Endothelial cell of umbilical vein (primary cell): ENCODE data around the gene AATF. TPM values are rescaled to one million over a fixed set of nuclear protein-coding genes. Genes with fewer than 3 reads are reported as not detected.

Source experiments
- BruUV-seq: library from RNA; stranded (reverse); fragments of 400-500 nt; replicated peaks from 2 replicates; lab custom pipeline; 2021; lab: Mats Ljungman, UMichigan
- CTCF ChIA-PET: fragments of 300-600, 350-600 bp; sonication (Branson Sonifier 250); formaldehyde crosslinking; loops from one replicate; lab custom pipeline; 2021; ENCODE audit warnings: antibody characterized with exemption, inconsistent platforms; lab: Charles Lee
- POLR2A ChIA-PET: fragments of 300-600, 350-600 bp; sonication (Branson Sonifier 250); formaldehyde crosslinking; loops from one replicate; lab custom pipeline; 2021; ENCODE audit warnings: antibody characterized with exemption, inconsistent platforms; lab: Charles Lee
- DNase-seq: peaks from one replicate; pipeline ENCODE4 v3.0.0-alpha.2; 2011; ENCODE audit warnings: low read depth, low spot score
- FAIRE-seq: peaks from 2 replicates; lab custom pipeline; 2011; peaks lifted over from hg19 to GRCh38; lab: Jason Lieb, UNC
- H2AFZ ChIP-seq: 2 replicates; pipeline ENCODE4 v1.6.0; 2012; ENCODE audit warnings: low read depth, low read length, control low read depth, inconsistent platforms
- H3K27ac ChIP-seq: 2 replicates; pipeline ENCODE4 v1.5.1; 2011; ENCODE audit warnings: low read depth, mild to moderate bottlenecking, control low read depth, low read length, moderate library complexity; ENCODE audit not compliant: insufficient read depth
- H3K27me3 ChIP-seq, 2 experiments: 2 replicates each; pipeline versions ENCODE4 v1.6.0 to v1.6.1; 2011; ENCODE audit warnings: low read length in 2 of 2, mixed read lengths in 1 of 2; ENCODE audit not compliant: control insufficient read depth in 2 of 2, insufficient read depth in 2 of 2
- H3K36me3 ChIP-seq, 2 experiments: 2 replicates in 1 of 2; 3 replicates in 1 of 2; pipeline ENCODE4 v1.5.1; 2011; ENCODE audit warnings: low read length in 2 of 2, mild to moderate bottlenecking in 1 of 2, moderate library complexity in 1 of 2; ENCODE audit not compliant: control insufficient read depth in 2 of 2, insufficient read depth in 2 of 2; ENCODE audit errors: extremely low read depth in 1 of 2
- H3K4me1 ChIP-seq: 3 replicates; pipeline ENCODE4 v1.5.1; 2011; ENCODE audit warnings: mild to moderate bottlenecking, low read length; ENCODE audit not compliant: control insufficient read depth, insufficient read depth; ENCODE audit errors: extremely low read depth
- H3K4me2 ChIP-seq: 2 replicates; pipeline ENCODE4 v1.6.1; 2011; ENCODE audit warnings: low read length, control low read depth, mixed read lengths; ENCODE audit not compliant: insufficient read depth
- H3K4me3 ChIP-seq, 3 experiments: fragments of 200-600 bp in 1 of 3; sonication (generic), shearing (Covaris generic) in 1 of 3; replicated peaks in 1 of 3; 2 replicates each; pipeline ENCODE4 v1.5.1; 2011 to 2016; ENCODE audit warnings: control low read depth in 3 of 3, low read length in 3 of 3, mild to moderate bottlenecking in 2 of 3, inconsistent platforms in 1 of 3, low read depth in 1 of 3, moderate library complexity in 1 of 3; ENCODE audit not compliant: insufficient read depth in 1 of 3
- H3K79me2 ChIP-seq: 2 replicates; pipeline ENCODE4 v1.6.0; 2012; ENCODE audit warnings: low read length, inconsistent platforms; ENCODE audit not compliant: control insufficient read depth, insufficient read depth
- H3K9ac ChIP-seq: replicated peaks from 2 replicates; pipeline ENCODE3; 2011; ENCODE audit warnings: low read length, control low read depth; ENCODE audit not compliant: insufficient read depth; ENCODE audit errors: extremely low read depth
- H3K9me1 ChIP-seq: replicated peaks from 3 replicates; pipeline ENCODE4 v1.6.0; 2011; ENCODE audit warnings: mild to moderate bottlenecking, low read length; ENCODE audit not compliant: control insufficient read depth, insufficient read depth; ENCODE audit errors: extremely low read depth
- H3K9me3 ChIP-seq: replicated peaks from 2 replicates; pipeline ENCODE4 v1.5.1; 2012; ENCODE audit warnings: low read length, inconsistent platforms; ENCODE audit not compliant: control insufficient read depth, insufficient read depth
- H4K20me1 ChIP-seq: replicated peaks from 2 replicates; pipeline ENCODE3; 2011; ENCODE audit warnings: mild to moderate bottlenecking, low read length; ENCODE audit not compliant: control insufficient read depth, insufficient read depth; ENCODE audit errors: extremely low read depth
- EZH2 ChIP-seq: IDR thresholded peaks from 2 replicates; pipeline ENCODE4 v1.6.1; 2012; ENCODE audit warnings: borderline replicate concordance, low read depth, mild to moderate bottlenecking, moderate library complexity, low read length, inconsistent platforms; ENCODE audit not compliant: severe bottlenecking
- FOS ChIP-seq: IDR thresholded peaks from 2 replicates; pipeline ENCODE4 v1.6.1; 2011; ENCODE audit warnings: mild to moderate bottlenecking, low read length, moderate library complexity, borderline replicate concordance; ENCODE audit not compliant: insufficient read depth
- GATA2 ChIP-seq: IDR thresholded peaks from 2 replicates; pipeline ENCODE4 v1.7.0; 2011; ENCODE audit warnings: low read depth, mild to moderate bottlenecking, moderate library complexity, mixed read lengths, low read length; ENCODE audit not compliant: insufficient read length, insufficient read depth
- JUN ChIP-seq: IDR thresholded peaks from 2 replicates; pipeline ENCODE4 v1.6.1; 2011; ENCODE audit warnings: borderline replicate concordance, low read depth; ENCODE audit not compliant: insufficient read length, insufficient read depth
- MYC ChIP-seq: IDR thresholded peaks from one replicate; pipeline ENCODE4 v1.6.1; 2011; ENCODE audit warnings: mild to moderate bottlenecking, low read depth, low read length
- POLR2A ChIP-seq: IDR thresholded peaks from 2 replicates; pipeline ENCODE4 v1.6.1; 2012; ENCODE audit warnings: low read depth, mild to moderate bottlenecking, control low read depth, low read length
- POLR2AphosphoS5 ChIP-seq: IDR thresholded peaks from 2 replicates; pipeline ENCODE4 v1.6.1; 2012; ENCODE audit warnings: low read depth, mild to moderate bottlenecking, control low read depth, low read length, moderate library complexity; ENCODE audit not compliant: insufficient read depth
- dilution Hi-C: fragments of 300-500 bp; cut with MboI; formaldehyde crosslinking; loops from one replicate; pipeline ENCODE4 v1.15.0; 2019; ENCODE audit warnings: low sequenced_read_pairs; ENCODE audit not compliant: extremely low pct_ligation_motif_present
- intact Hi-C: fragments of 100-400 bp; cut with micrococcal nuclease; formaldehyde crosslinking; loops from one replicate; pipeline ENCODE4 v1.10.0; 2022
- polyA plus RNA-seq, 4 experiments: library from polyadenylated mRNA; depleted of rRNA in 3 of 4; stranded (reverse) in 3 of 4; unstranded in 1 of 4; fragments of >200 nt; gene quantifications; 2 replicates each; pipeline versions ENCODE4 v1.2.1 to v1.2.3, GENCODE V29; 2011 to 2012; ENCODE audit warnings: missing spikeins in 1 of 4
- total RNA-seq: library from RNA; stranded (reverse); gene quantifications from 2 replicates; pipeline ENCODE4 v1.2.3, GENCODE V29; 2021
- TF ChIP-seq, protein P1 (sequence below): IDR thresholded peaks from 2 replicates; pipeline ENCODE4 v1.6.1; 2011; ENCODE audit not compliant: insufficient read depth, insufficient read length
- TF ChIP-seq, protein P2 (sequence below), 2 donors: IDR thresholded peaks; 1 replicate in 1 of 2; 2 replicates in 1 of 2; pipeline ENCODE4 v1.5.1; 2011; ENCODE audit warnings: low read length in 2 of 2, mild to moderate bottlenecking in 2 of 2, moderate library complexity in 2 of 2, control low read depth in 1 of 2, inconsistent platforms in 1 of 2, low read depth in 1 of 2; ENCODE audit not compliant: insufficient read depth in 1 of 2; ENCODE audit errors: extremely low read depth in 1 of 2

AATF gene
- total and polyA plus RNA-seq, 2 donors (not counting 3 experiments of a cell fraction or from before 2014, with no cell fraction given): 15.7 to 47.2 TPM

DNA sequence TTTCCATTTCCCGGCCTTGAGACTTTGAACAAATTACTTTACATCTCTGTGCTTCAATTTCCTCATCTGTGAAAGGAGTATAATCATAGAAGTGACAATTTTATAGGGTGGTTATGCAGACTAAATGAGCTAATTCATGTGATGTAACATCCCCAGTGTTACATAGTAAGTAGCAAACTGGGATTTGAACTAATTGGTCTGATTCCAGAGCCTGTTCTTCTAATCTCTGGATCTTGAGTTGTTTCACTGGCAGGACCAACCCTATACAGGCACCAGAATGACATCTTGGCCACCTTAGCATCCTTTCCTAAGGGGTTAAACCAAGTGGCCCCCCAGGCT, 77.7 kb downstream of the AATF start:
- no peak for FAIRE-seq
- Histone ChIP-seq H4K20me1 (no peaks in the 10 kb centered on the region), H3K4me3 (no peak overlapping the region), H2AFZ (no peak overlapping the region), H3K9me3 (no peaks in the 10 kb centered on the region), H3K4me1 (no peaks in the 10 kb centered on the region), H3K4me2 (no peak overlapping the region), H3K27ac (no peak overlapping the region), H3K27me3 (no peaks in the 10 kb centered on the region), H3K36me3 (no peaks in the 10 kb centered on the region), H3K79me2 (no peaks in the 10 kb centered on the region), H3K9me1 (no peaks in the 10 kb centered on the region), H3K9ac (no peak overlapping the region)
- ChIA-PET CTCF (no interaction called here), POLR2A (no interaction called here)
- TF ChIP-seq, protein P1, sequence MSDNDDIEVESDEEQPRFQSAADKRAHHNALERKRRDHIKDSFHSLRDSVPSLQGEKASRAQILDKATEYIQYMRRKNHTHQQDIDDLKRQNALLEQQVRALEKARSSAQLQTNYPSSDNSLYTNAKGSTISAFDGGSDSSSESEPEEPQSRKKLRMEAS: no peak
- TF ChIP-seq EZH2 (no peak), POLR2AphosphoS5 (no peak), MYC (no peak), FOS (no peak), JUN (no peak), GATA2 (no peak), POLR2A (no peak)
- TF ChIP-seq, protein P2, sequence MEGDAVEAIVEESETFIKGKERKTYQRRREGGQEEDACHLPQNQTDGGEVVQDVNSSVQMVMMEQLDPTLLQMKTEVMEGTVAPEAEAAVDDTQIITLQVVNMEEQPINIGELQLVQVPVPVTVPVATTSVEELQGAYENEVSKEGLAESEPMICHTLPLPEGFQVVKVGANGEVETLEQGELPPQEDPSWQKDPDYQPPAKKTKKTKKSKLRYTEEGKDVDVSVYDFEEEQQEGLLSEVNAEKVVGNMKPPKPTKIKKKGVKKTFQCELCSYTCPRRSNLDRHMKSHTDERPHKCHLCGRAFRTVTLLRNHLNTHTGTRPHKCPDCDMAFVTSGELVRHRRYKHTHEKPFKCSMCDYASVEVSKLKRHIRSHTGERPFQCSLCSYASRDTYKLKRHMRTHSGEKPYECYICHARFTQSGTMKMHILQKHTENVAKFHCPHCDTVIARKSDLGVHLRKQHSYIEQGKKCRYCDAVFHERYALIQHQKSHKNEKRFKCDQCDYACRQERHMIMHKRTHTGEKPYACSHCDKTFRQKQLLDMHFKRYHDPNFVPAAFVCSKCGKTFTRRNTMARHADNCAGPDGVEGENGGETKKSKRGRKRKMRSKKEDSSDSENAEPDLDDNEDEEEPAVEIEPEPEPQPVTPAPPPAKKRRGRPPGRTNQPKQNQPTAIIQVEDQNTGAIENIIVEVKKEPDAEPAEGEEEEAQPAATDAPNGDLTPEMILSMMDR (IDR thresholded peaks at IDR 0.05; ENCODE audit: extremely low read depth in 1 of 2, insufficient read depth in 1 of 2, low read depth in 1 of 2, low read length in 2 of 2): no peak
- dilution Hi-C loops: no loop called here
- no TSS peak for BruUV-seq
- intact Hi-C loops: no loop called here
- DNase-seq: no peak
